GM12872 (cell line): Measurements from ENCODE around the gene GNAT1.

Experiments used
- CTCF ChIP-seq: IDR thresholded peaks from 3 replicates; pipeline ENCODE4 v1.5.1; 2011; ENCODE audit warnings: low read depth, mild to moderate bottlenecking, low read length, moderate library complexity; ENCODE audit not compliant: insufficient read depth

Gene GNAT1

GRCh38 chr3:50157827-50158529 lies 33.4 kb upstream of the GNAT1 start:
- TF ChIP-seq CTCF = no peak

DNA sequence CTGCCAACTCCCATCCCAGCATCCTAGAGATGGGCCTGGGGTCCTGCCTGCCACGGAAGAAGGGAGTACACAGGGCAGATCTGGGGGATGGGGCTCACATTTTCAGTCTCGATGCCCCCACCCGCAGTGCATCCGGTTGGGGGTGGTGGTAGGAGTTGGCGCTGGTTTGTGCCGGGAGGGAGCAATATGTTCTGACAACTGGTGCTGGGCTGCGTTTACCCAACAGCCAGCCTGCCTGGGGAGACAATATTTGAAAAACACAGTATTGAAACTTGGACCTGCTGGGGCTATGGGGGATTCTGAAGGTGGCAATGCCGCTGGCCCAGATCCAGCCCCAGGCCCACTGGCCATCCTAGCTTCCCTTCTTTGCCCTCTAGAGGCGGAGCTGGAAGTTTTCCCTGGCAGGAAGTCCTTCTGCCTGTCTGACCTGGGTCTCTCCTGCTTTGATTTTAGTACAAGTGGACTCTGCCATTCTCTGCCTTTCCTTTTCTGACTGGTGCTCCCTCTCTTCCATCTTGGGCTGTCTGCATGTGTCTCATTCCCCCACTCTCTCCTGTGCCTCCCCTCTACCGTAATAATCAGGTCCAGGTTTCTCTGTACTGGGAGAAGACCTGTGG lies 32.8 kb upstream of the GNAT1 start:
- no peak for TF ChIP-seq CTCF

GRCh38 chr3:50160561-50160983 lies 30.8 kb upstream of the GNAT1 start:
- no peak for TF ChIP-seq CTCF

DNA sequence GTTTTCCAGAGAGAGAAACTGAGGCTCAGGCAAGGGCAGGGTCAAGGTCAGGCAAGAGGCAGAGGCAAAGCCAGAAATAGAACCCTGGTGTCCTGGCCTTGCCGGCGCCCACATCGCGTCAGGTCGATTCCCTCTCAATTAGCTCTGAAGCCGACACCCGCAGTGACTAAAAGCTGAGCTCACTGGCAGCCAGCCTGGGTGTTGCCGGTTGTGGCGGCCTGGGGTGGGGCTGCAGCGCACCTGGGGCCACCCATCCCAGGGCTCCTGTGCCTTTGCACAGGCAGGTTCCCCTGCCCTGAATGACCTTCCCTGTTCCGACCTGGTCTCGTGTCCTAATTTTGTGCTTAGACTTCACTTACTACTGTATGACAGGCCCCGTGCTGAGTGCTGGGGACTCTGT lies 30.1 kb upstream of the GNAT1 start:
- TF ChIP-seq CTCF = no peak

DNA sequence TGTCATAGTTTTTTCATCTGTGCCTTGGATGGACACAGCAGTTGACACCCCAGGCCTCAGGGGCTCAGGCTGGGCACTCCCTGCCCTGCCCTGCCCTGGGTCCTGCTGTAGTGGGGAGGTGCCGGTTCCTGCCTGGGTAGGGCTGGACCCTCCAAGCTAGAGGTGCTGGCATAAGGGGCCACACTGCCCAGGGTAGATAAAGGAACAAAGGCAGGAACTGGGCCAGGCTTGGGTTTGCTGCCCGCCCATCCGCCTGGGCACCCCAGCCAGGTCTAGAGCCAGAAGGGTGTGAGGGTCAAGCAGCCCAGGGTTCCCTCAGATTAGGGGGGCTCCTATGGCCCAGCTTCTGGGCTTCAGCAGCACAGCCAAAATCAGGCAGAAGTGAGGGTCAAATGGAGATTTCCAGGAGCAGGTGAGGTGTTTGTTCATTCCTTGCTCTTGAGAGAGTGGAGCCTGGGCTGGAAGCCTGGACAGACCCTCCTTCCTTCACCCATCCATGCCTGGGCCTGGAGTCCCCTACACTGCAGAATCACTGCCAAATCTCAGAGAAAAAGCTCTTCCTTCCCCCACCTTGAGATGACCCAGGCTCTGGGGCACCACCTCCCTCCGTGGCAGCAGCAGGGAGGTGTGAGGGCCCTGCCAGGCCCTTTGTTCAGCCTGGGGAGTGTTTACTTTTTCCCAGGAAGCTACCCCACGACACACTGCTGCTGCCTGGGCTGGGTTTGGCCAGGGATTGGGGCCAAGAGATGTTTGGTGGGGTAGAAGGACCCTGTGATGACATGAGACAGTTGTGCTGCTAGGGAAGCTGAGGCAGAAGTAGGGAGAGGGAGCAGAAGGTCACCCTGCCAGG lies 29.2 kb upstream of the GNAT1 start:
- TF ChIP-seq CTCF = no peak

- no peak for TF ChIP-seq CTCF
Measured at GRCh38 chr3:50163572-50164455, 27.6 kb upstream of the GNAT1 start.
